Measurements from ENCODE around the gene DAB2IP.

DNA sequence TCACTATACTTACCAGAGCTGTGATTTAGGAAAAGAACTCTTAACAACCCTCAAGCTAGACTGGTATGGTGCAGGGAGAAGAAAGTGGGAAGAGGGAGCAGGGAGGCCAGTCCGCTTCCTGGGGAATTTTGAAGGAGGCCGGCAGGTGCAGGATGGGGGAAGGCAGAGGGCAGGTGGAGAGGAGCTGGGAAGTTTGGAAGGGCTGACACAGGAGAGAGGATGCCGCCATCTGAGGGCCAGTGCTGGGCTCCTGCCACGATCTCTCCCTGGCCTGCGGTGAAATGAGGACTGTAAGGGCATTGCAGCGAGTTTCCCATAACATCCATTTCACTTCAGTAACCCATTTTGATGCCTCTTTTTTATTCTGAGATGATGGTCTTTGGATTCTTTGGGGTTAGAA, 8.9 kb downstream of the DAB2IP start:
- TF ChIP-seq, protein P1, sequence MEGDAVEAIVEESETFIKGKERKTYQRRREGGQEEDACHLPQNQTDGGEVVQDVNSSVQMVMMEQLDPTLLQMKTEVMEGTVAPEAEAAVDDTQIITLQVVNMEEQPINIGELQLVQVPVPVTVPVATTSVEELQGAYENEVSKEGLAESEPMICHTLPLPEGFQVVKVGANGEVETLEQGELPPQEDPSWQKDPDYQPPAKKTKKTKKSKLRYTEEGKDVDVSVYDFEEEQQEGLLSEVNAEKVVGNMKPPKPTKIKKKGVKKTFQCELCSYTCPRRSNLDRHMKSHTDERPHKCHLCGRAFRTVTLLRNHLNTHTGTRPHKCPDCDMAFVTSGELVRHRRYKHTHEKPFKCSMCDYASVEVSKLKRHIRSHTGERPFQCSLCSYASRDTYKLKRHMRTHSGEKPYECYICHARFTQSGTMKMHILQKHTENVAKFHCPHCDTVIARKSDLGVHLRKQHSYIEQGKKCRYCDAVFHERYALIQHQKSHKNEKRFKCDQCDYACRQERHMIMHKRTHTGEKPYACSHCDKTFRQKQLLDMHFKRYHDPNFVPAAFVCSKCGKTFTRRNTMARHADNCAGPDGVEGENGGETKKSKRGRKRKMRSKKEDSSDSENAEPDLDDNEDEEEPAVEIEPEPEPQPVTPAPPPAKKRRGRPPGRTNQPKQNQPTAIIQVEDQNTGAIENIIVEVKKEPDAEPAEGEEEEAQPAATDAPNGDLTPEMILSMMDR (IDR thresholded peaks at IDR 0.05), result no peak
- no peak for TF ChIP-seq POLR2A (IDR thresholded peaks at IDR 0.05)
